CD4-positive, alpha-beta T cell treated with Interleukin-4 for 4 hours (primary cell): ENCODE measurements around the gene FBXO34.
"Not testable (repeated sequence)": the region's sequence is repeated elsewhere in the genome, so short reads cannot be mapped to it uniquely, and the experiment has no call there.

Source experiments
- DNase-seq: peaks from one replicate; pipeline ENCODE4 v3.0.0-alpha.2; 2020

The FBXO34 gene

GRCh38 chr14:55312379-55313030 lies 41.3 kb downstream of the FBXO34 start:
- DNase-seq, result not testable (repeated sequence)

- no peak for DNase-seq
These were observed 42.3 kb downstream of the FBXO34 start for GRCh38 chr14:55313480-55313879.

GRCh38 chr14:55314449-55314848 lies 43.2 kb downstream of the FBXO34 start:
- DNase-seq, result no peak

GRCh38 chr14:55316564-55316963 lies 45.3 kb downstream of the FBXO34 start:
- no peak for DNase-seq

- no peak for DNase-seq
These were observed 46.5 kb downstream of the FBXO34 start for GRCh38 chr14:55317542-55318306.

- DNase-seq, result no peak
These were observed 47.5 kb downstream of the FBXO34 start for GRCh38 chr14:55318694-55319093.

GRCh38 chr14:55323910-55324309 lies 52.7 kb downstream of the FBXO34 start:
- DNase-seq, result peak; percentile 25

- DNase-seq, result no peak
These were observed 53.6 kb downstream of the FBXO34 start for GRCh38 chr14:55324812-55325211.

- DNase-seq, result peak; percentile 37
These were observed 56.0 kb downstream of the FBXO34 start for GRCh38 chr14:55327179-55327578.

GRCh38 chr14:55328317-55328716 lies 57.1 kb downstream of the FBXO34 start:
- DNase-seq, result no peak

- DNase-seq, result peak; percentile 58
These were observed 58.9 kb downstream of the FBXO34 start for GRCh38 chr14:55329999-55330710.

- DNase-seq, result peak; percentile 61
These were observed 61.7 kb downstream of the FBXO34 start for GRCh38 chr14:55332654-55333570.

GRCh38 chr14:55333711-55334485 lies 62.7 kb downstream of the FBXO34 start:
- DNase-seq, result peak; percentile 58

- DNase-seq, result peak; percentile 25
These were observed 64.9 kb downstream of the FBXO34 start for GRCh38 chr14:55336162-55336561.

GRCh38 chr14:55336691-55337090 lies 65.5 kb downstream of the FBXO34 start:
- DNase-seq, result peak; percentile 40

GRCh38 chr14:55339770-55340169 lies 68.5 kb downstream of the FBXO34 start:
- DNase-seq, result peak; percentile 61

- DNase-seq, result no peak
These were observed 69.3 kb downstream of the FBXO34 start for GRCh38 chr14:55340482-55340881.

- no peak for DNase-seq
These were observed 70.6 kb downstream of the FBXO34 start for GRCh38 chr14:55341781-55342180.

- DNase-seq, result not testable (repeated sequence)
These were observed 73.5 kb downstream of the FBXO34 start for GRCh38 chr14:55344582-55345163.

GRCh38 chr14:55347040-55347439 lies 75.8 kb downstream of the FBXO34 start:
- no peak for DNase-seq

- no peak for DNase-seq
These were observed 76.5 kb downstream of the FBXO34 start for GRCh38 chr14:55347748-55348147.
